HL-60 (cell line): Measurements from ENCODE around the gene NEK11.
"Not testable (repeated sequence)": the region's sequence is repeated elsewhere in the genome, so short reads cannot be mapped to it uniquely, and the experiment has no call there.

Experiments
- DNase-seq, 2 experiments: peaks; one replicate each; pipeline ENCODE4 v3.0.0-alpha.2; 2010 to 2020; ENCODE audit warnings: low read depth in 1 of 2, low spot score in 1 of 2
- H3K27ac ChIP-seq: fragments of 250-450 bp; sonication (Bioruptor Pico); replicated peaks from 2 replicates; pipeline ENCODE4 v1.5.1; 2020; ENCODE audit warnings: mild to moderate bottlenecking, moderate library complexity
- H3K27me3 ChIP-seq: fragments of 250-450 bp; sonication (Bioruptor Pico); 2 replicates; pipeline ENCODE4 v1.5.1; 2021; ENCODE audit warnings: mild to moderate bottlenecking, moderate library complexity; ENCODE audit not compliant: insufficient read depth, poor library complexity, severe bottlenecking
- H3K4me3 ChIP-seq: replicated peaks from 2 replicates; pipeline ENCODE4 v1.5.1; 2011; ENCODE audit warnings: mild to moderate bottlenecking, control low read depth, low read length; ENCODE audit not compliant: insufficient read depth
- GABPA ChIP-seq: IDR thresholded peaks from 2 replicates; pipeline ENCODE4 v1.6.1; 2012; ENCODE audit warnings: low read depth
- POLR2AphosphoS5 ChIP-seq: IDR thresholded peaks from 2 replicates; pipeline ENCODE4 v1.6.1; 2012; ENCODE audit warnings: low read depth
- REST ChIP-seq: IDR thresholded peaks from 2 replicates; pipeline ENCODE4 v1.6.1; 2012; ENCODE audit warnings: low read depth; ENCODE audit not compliant: insufficient replicate concordance
- SPI1 ChIP-seq: IDR thresholded peaks from 2 replicates; pipeline ENCODE4 v1.6.1; 2012; ENCODE audit warnings: low read depth, mild to moderate bottlenecking, borderline replicate concordance
- TF ChIP-seq, protein P1 (sequence below): IDR thresholded peaks from one replicate; pipeline ENCODE4 v1.5.1; 2011; ENCODE audit warnings: low read length, control low read depth, inconsistent platforms; ENCODE audit not compliant: insufficient read depth

The NEK11 gene

GRCh38 chr3:131036200-131036816 is 9.6 kb downstream of the NEK11 start:
- no peak overlapping the region for H3K27ac ChIP-seq
- no peak for DNase-seq

DNA sequence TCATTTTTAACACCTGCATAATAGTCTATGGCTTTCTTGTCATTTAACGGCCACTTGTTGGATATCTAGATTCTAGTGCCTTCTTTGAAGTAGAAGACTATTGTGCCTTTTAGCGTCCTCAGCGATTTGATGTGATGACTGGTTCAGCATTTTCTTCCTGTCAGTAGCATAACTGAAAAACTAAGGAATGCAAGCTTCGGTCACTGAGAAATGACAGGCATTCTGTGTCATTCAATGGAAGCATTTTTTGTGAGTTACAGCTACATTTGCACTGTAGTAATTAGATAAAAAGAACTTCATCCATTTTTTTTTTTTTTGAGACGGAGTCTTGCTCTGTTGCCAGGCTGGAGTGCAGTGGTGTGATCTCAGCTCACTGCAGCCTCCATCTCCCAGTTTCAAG is 10.3 kb downstream of the NEK11 start:
- no peak overlapping the region for H3K4me3 ChIP-seq
- no peak overlapping the region for H3K27ac ChIP-seq
- TF ChIP-seq POLR2AphosphoS5 (no peak), REST (no peak)

More at GRCh38 chr3:131036200-131036816, 9.6 kb downstream of the NEK11 start:
- TF ChIP-seq SPI1, result no peak
- TF ChIP-seq GABPA, result no peak
- no peak for TF ChIP-seq REST
- TF ChIP-seq POLR2AphosphoS5, result no peak
- TF ChIP-seq, protein P1, sequence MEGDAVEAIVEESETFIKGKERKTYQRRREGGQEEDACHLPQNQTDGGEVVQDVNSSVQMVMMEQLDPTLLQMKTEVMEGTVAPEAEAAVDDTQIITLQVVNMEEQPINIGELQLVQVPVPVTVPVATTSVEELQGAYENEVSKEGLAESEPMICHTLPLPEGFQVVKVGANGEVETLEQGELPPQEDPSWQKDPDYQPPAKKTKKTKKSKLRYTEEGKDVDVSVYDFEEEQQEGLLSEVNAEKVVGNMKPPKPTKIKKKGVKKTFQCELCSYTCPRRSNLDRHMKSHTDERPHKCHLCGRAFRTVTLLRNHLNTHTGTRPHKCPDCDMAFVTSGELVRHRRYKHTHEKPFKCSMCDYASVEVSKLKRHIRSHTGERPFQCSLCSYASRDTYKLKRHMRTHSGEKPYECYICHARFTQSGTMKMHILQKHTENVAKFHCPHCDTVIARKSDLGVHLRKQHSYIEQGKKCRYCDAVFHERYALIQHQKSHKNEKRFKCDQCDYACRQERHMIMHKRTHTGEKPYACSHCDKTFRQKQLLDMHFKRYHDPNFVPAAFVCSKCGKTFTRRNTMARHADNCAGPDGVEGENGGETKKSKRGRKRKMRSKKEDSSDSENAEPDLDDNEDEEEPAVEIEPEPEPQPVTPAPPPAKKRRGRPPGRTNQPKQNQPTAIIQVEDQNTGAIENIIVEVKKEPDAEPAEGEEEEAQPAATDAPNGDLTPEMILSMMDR, result no peak
- H3K27me3 ChIP-seq, result peaks cover 2% of the 10 kb centered on the region
- H3K4me3 ChIP-seq, result no peak overlapping the region

GRCh38 chr3:131038326-131038725 is 11.6 kb downstream of the NEK11 start:
- H3K4me3 ChIP-seq, result no peak overlapping the region
- no peak for DNase-seq
- no peak for TF ChIP-seq SPI1
- TF ChIP-seq REST, result no peak
- no peak for TF ChIP-seq POLR2AphosphoS5
- TF ChIP-seq, protein P1, result no peak
- TF ChIP-seq GABPA, result no peak
- H3K27me3 ChIP-seq, result peaks cover 3% of the 10 kb centered on the region
- no peak overlapping the region for H3K27ac ChIP-seq

More for the DNA sequence above, 10.3 kb downstream of the NEK11 start:
- peaks cover 2% of the 10 kb centered on the region for H3K27me3 ChIP-seq
- no peak for DNase-seq

DNA sequence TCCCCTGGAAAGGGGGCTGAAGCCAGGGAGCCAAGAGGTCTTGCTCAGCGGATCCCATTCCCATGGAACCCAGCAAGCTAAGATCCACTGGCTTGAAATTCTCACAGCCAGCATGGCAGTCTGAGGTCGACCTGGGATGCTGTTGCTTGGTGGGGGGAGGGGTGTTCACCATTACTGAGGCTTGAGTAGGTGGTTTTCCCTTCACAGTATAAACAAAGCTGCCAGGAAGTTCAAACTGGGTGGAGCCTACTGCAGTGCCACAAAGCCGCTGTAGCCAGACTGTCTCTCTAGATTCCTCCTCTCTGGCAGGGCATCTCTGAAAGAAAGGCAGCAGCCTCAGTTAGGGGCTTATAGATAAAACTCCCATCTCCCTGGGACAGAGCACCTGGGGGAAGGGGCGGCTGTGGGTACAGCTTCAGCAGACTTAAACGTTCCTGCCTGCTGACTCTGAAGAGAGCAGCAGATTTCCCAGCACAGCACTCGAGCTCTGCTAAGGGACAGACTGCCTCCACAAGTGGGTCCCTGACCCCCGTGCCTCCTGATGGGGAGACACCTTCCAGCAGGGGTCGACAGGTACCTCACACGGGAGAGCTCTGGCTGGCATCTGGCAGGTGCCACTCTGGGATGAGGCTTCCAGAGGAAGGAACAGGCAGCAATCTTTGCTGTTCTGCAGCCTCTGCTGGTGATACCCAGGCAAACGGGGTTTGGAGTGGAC is 15.8 kb downstream of the NEK11 start:
- not testable (repeated sequence) for H3K27ac ChIP-seq, H3K27me3 ChIP-seq, DNase-seq, H3K4me3 ChIP-seq
